H9 (cell line): ENCODE measurements around the gene PIK3C3. TPM values are rescaled to one million over a fixed set of nuclear protein-coding genes. Genes with fewer than 3 reads are reported as not detected.

Source experiments
- DNase-seq: peaks from one replicate; pipeline ENCODE4 v3.0.0-alpha.2; 2017
- H2AFZ ChIP-seq: one replicate; pipeline ENCODE4 v1.6.1; 2013; ENCODE audit warnings: mild to moderate bottlenecking, low read length, control low read depth, moderate library complexity
- H2AK5ac ChIP-seq: 2 replicates; pipeline ENCODE4 v1.6.1; 2013; ENCODE audit warnings: low read length, control low read depth, mixed read lengths; ENCODE audit not compliant: insufficient read length
- H2BK120ac ChIP-seq: one replicate; pipeline ENCODE4 v1.6.1; 2013; ENCODE audit warnings: low read depth, mild to moderate bottlenecking, low read length, control low read depth, inconsistent platforms; ENCODE audit not compliant: poor library complexity, severe bottlenecking
- H2BK12ac ChIP-seq: 2 replicates; pipeline ENCODE4 v1.6.1; 2013; ENCODE audit warnings: low read length, control low read depth, mixed read lengths, low read depth; ENCODE audit not compliant: insufficient read length
- H2BK15ac ChIP-seq: 2 replicates; pipeline ENCODE4 v1.6.1; 2013; ENCODE audit warnings: low read depth, low read length, control low read depth
- H2BK20ac ChIP-seq: one replicate; pipeline ENCODE4 v1.6.1; 2013; ENCODE audit warnings: low read depth, mild to moderate bottlenecking, low read length, control low read depth, inconsistent platforms; ENCODE audit not compliant: poor library complexity, severe bottlenecking
- H2BK5ac ChIP-seq: 2 replicates; pipeline ENCODE4 v1.6.1; 2013; ENCODE audit warnings: low read length, control low read depth, mixed read lengths; ENCODE audit not compliant: insufficient read length
- H3K14ac ChIP-seq: 2 replicates; pipeline ENCODE4 v1.6.1; 2013; ENCODE audit warnings: low read length, control low read depth; ENCODE audit not compliant: insufficient read depth
- H3K18ac ChIP-seq: 2 replicates; pipeline ENCODE4 v1.6.1; 2013; ENCODE audit warnings: low read depth, mild to moderate bottlenecking, mixed read lengths, low read length, control low read depth; ENCODE audit not compliant: insufficient read length
- H3K23ac ChIP-seq: 2 replicates; pipeline ENCODE4 v1.6.1; 2013; ENCODE audit warnings: low read length, control low read depth, mixed read lengths, low read depth; ENCODE audit not compliant: insufficient read length
- H3K23me2 ChIP-seq: 2 replicates; pipeline ENCODE4 v1.6.1; 2013; ENCODE audit warnings: low read depth, mild to moderate bottlenecking, mixed read lengths, low read length, control low read depth; ENCODE audit not compliant: insufficient read length, poor library complexity, severe bottlenecking
- H3K27ac ChIP-seq: 2 replicates; pipeline ENCODE4 v1.5.1; 2013; ENCODE audit warnings: low read length, control low read depth, mixed read lengths, low read depth; ENCODE audit not compliant: insufficient read length
- H3K27me3 ChIP-seq: 2 replicates; pipeline ENCODE4 v1.6.1; 2013; ENCODE audit warnings: low read length, control low read depth, inconsistent platforms; ENCODE audit not compliant: insufficient read depth
- H3K4ac ChIP-seq: 2 replicates; pipeline ENCODE4 v1.6.1; 2013; ENCODE audit warnings: low read depth, mild to moderate bottlenecking, control low read depth, inconsistent platforms, low read length, moderate library complexity
- H3K4me1 ChIP-seq: 2 replicates; pipeline ENCODE4 v1.6.1; 2013; ENCODE audit warnings: low read length, control low read depth, inconsistent platforms; ENCODE audit not compliant: insufficient read depth
- H3K4me2 ChIP-seq: 2 replicates; pipeline ENCODE4 v1.6.1; 2013; ENCODE audit warnings: low read length, control low read depth, mixed read lengths; ENCODE audit not compliant: insufficient read length, insufficient read depth
- H3K56ac ChIP-seq: 2 replicates; pipeline ENCODE4 v1.6.1; 2013; ENCODE audit warnings: low read depth, mild to moderate bottlenecking, mixed read lengths, low read length, control low read depth; ENCODE audit not compliant: insufficient read length
- H3K79me1 ChIP-seq: 2 replicates; pipeline ENCODE4 v1.6.1; 2013; ENCODE audit warnings: low read depth, mild to moderate bottlenecking, moderate library complexity, low read length, control low read depth, inconsistent platforms; ENCODE audit not compliant: insufficient read depth, poor library complexity, severe bottlenecking
- H3K79me2 ChIP-seq: 2 replicates; pipeline ENCODE4 v1.6.1; 2013; ENCODE audit warnings: low read length, control low read depth, inconsistent platforms; ENCODE audit not compliant: insufficient read depth
- H3K9ac ChIP-seq: 2 replicates; pipeline ENCODE4 v1.6.1; 2013; ENCODE audit warnings: low read length, control low read depth, mixed read lengths; ENCODE audit not compliant: insufficient read length; ENCODE audit errors: extremely low read depth
- H3K9me3 ChIP-seq: one replicate; pipeline ENCODE4 v1.6.1; 2013; ENCODE audit warnings: low read depth, low read length, inconsistent platforms; ENCODE audit not compliant: control insufficient read depth
- H3T11ph ChIP-seq: one replicate; pipeline ENCODE4 v1.6.1; 2013; ENCODE audit warnings: mild to moderate bottlenecking, low read length, control low read depth, inconsistent platforms
- H4K20me1 ChIP-seq: one replicate; pipeline ENCODE4 v1.6.1; 2013; ENCODE audit not compliant: control insufficient read depth, insufficient read length, insufficient read depth
- H4K5ac ChIP-seq: 2 replicates; pipeline ENCODE4 v1.6.1; 2013; ENCODE audit warnings: low read depth, mild to moderate bottlenecking, mixed read lengths, low read length, control low read depth; ENCODE audit not compliant: insufficient read length
- H4K8ac ChIP-seq: replicated peaks from 2 replicates; pipeline ENCODE4 v1.6.1; 2013; ENCODE audit warnings: low read length, control low read depth, mixed read lengths, low read depth; ENCODE audit not compliant: insufficient read length
- H4K91ac ChIP-seq: 2 replicates; pipeline ENCODE4 v1.6.1; 2013; ENCODE audit warnings: low read depth, mild to moderate bottlenecking, moderate library complexity, mixed read lengths, low read length, control low read depth; ENCODE audit not compliant: insufficient read length
- H3K27ac Mint-ChIP-seq, 3 experiments: 2 replicates in 2 of 3; 3 replicates in 1 of 3; pipeline ENCODE4 v1.8.0; 2020 to 2021; ENCODE audit warnings: mixed read lengths in 3 of 3, mild to moderate bottlenecking in 1 of 3, moderate library complexity in 1 of 3
- H3K27me3 Mint-ChIP-seq: 2 replicates; pipeline ENCODE4 v1.8.0; 2021; ENCODE audit warnings: low read depth, mild to moderate bottlenecking, moderate library complexity, mixed read lengths
- H3K36me3 Mint-ChIP-seq, 3 experiments: 2 replicates in 2 of 3; 3 replicates in 1 of 3; pipeline ENCODE4 v1.8.0; 2020 to 2021; ENCODE audit warnings: low read depth in 3 of 3, mixed read lengths in 3 of 3; ENCODE audit not compliant: insufficient read depth in 1 of 3
- H3K4me1 Mint-ChIP-seq, 2 experiments: 2 replicates each; pipeline ENCODE4 v1.8.0; 2020; ENCODE audit warnings: mixed read lengths in 2 of 2
- H3K4me3 Mint-ChIP-seq, 2 experiments: 2 replicates in 1 of 2; 3 replicates in 1 of 2; pipeline ENCODE4 v1.8.0; 2020 to 2021; ENCODE audit warnings: mild to moderate bottlenecking in 2 of 2, mixed read lengths in 2 of 2, moderate library complexity in 1 of 2
- H3K9me3 Mint-ChIP-seq, 2 experiments: 2 replicates in 1 of 2; 3 replicates in 1 of 2; pipeline ENCODE4 v1.8.0; 2020; ENCODE audit warnings: mild to moderate bottlenecking in 2 of 2, mixed read lengths in 2 of 2, moderate library complexity in 1 of 2
- WGBS: extraction: QIAGEN DNeasy Blood & Tissue Kit; methylation state at CpG from one replicate; pipeline ENCODE4 v1.1.7; 2013; ENCODE audit warnings: missing lambda C conversion rate, low lambda C conversion rate, mixed read lengths; ENCODE audit not compliant: insufficient read length; ENCODE audit errors: extremely low coverage; 5-methylcytosine and 5-hydroxymethylcytosine counted together
- total RNA-seq: library from RNA; stranded (reverse); gene quantifications from 2 replicates; pipeline ENCODE4 v1.2.1, GENCODE V29; 2021
- TF ChIP-seq, protein P1 (sequence below): fragments of 200-600 bp; sonication (generic); conservative IDR thresholded peaks from 3 replicates; pipeline ENCODE4 v1.8.0; 2021; ENCODE audit warnings: antibody characterized with exemption, mild to moderate bottlenecking

The PIK3C3 gene
- total RNA-seq, 1 experiment from 2014 or later = 48.8 TPM

GRCh38 chr18:42025491-42025890 is 70.5 kb downstream of the PIK3C3 start:
- no peak overlapping the region for H2BK12ac ChIP-seq
- H3K14ac ChIP-seq = no peak overlapping the region
- H2BK120ac ChIP-seq = no peak overlapping the region
- H3K23ac ChIP-seq = no peak overlapping the region
- no peak overlapping the region for H2BK5ac ChIP-seq
- H3K79me1 ChIP-seq = no peaks in the 10 kb centered on the region
- H3K9ac ChIP-seq = no peak overlapping the region
- TF ChIP-seq, protein P1, sequence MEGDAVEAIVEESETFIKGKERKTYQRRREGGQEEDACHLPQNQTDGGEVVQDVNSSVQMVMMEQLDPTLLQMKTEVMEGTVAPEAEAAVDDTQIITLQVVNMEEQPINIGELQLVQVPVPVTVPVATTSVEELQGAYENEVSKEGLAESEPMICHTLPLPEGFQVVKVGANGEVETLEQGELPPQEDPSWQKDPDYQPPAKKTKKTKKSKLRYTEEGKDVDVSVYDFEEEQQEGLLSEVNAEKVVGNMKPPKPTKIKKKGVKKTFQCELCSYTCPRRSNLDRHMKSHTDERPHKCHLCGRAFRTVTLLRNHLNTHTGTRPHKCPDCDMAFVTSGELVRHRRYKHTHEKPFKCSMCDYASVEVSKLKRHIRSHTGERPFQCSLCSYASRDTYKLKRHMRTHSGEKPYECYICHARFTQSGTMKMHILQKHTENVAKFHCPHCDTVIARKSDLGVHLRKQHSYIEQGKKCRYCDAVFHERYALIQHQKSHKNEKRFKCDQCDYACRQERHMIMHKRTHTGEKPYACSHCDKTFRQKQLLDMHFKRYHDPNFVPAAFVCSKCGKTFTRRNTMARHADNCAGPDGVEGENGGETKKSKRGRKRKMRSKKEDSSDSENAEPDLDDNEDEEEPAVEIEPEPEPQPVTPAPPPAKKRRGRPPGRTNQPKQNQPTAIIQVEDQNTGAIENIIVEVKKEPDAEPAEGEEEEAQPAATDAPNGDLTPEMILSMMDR = no peak
- no peak overlapping the region for H3T11ph ChIP-seq
- H2BK20ac ChIP-seq = no peak overlapping the region
- H3K79me2 ChIP-seq = no peaks in the 10 kb centered on the region
- Mint-ChIP-seq H3K4me3 (no peak overlapping the region), H3K27me3 (no peaks in the 10 kb centered on the region), H3K27ac (no peak overlapping the region), H3K36me3 (peaks cover 0 to 17% (median 7%) of the 10 kb centered on the region in 3 experiments; a peak in 4 of 7 replicates), H3K9me3 (no peaks in the 10 kb centered on the region), H3K4me1 (no peaks in the 10 kb centered on the region)
- no peak overlapping the region for H3K4me2 ChIP-seq
- H4K5ac ChIP-seq = no peak overlapping the region
- H2AFZ ChIP-seq = no peak overlapping the region
- no peak overlapping the region for H3K18ac ChIP-seq
- H3K56ac ChIP-seq = no peak overlapping the region
- no peak overlapping the region for H3K4ac ChIP-seq
- H3K27me3 ChIP-seq = no peaks in the 10 kb centered on the region
- no peak overlapping the region for H4K91ac ChIP-seq
- DNase-seq = no peak
- no peaks in the 10 kb centered on the region for H3K4me1 ChIP-seq
- H4K20me1 ChIP-seq = no peaks in the 10 kb centered on the region
- H3K23me2 ChIP-seq = no peaks in the 10 kb centered on the region
- no peak overlapping the region for H4K8ac ChIP-seq
- no peak overlapping the region for H3K27ac ChIP-seq
- H2AK5ac ChIP-seq = no peak overlapping the region
- no CpG with 5 or more reads among the region's 1 CpG for WGBS
- no peaks in the 10 kb centered on the region for H3K9me3 ChIP-seq
- H2BK15ac ChIP-seq = no peak overlapping the region
